ENCODE measurements around the gene HSF2.

The HSF2 gene

DNA sequence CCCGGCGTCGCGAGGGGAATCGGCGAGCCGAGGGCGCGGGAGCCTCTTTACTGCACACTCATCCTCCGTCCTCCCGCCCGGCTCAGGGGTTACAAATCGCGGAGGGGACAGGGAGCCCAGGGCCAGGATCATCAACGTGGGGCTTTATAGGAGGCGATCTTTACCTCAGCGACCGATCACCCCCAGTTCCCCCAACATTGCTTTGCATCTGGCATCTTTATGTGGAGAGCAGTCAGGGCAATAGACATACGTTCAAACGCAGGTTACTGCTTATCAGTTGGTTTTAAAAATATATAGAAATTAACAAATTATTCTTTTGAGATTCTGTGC, 634 bp downstream of the HSF2 start:
- DNase-seq (ENCODE audit: low read depth in 2 of 2), result no peak

GRCh38 chr6:122400462-122401089, 1.1 kb downstream of the HSF2 start:
- DNase-seq (ENCODE audit: low read depth in 2 of 2), result no peak

DNA sequence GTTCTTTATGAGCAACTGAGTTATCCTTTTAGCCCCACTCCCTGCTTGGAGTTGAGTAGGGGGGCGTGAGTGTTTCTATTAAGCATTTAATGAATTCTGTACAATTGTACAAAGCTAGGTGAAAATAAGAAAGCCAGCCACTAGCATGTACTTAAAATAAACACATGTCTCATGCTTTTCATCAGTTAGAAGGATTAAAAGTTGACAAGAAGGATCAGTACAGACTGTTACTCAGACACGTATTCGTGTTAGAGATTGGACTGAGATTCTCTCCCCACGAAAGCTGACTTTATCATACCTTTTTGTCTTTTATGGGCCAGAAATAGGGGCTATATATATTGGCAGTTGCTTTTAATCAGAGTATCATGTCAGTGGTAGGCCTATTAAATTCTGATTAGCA, 1.7 kb downstream of the HSF2 start:
- no peak for DNase-seq (ENCODE audit: low read depth in 2 of 2)

GRCh38 chr6:122404444-122404843, 5.0 kb downstream of the HSF2 start:
- no peak for DNase-seq (ENCODE audit: low read depth in 2 of 2)

DNA sequence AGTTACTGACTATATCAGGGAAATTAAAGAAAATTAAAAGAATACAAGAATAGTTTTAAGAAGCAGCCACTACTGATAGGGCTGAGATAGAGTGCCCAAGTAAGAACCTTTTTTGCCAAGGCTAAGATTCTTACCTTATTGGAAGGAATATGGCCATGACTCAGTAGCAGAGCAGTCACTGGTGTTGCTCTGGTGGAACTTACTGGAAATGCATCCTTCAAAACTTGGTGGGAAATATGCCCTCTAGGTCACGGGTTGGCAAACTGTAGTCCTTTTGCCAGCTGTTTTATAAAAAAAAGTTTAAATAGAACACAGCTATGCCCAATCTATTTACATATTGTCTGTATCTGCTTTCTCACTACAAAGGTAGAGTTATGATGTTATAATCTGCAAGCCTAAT, 6.0 kb downstream of the HSF2 start:
- DNase-seq (ENCODE audit: low read depth in 2 of 2), result no peak

DNA sequence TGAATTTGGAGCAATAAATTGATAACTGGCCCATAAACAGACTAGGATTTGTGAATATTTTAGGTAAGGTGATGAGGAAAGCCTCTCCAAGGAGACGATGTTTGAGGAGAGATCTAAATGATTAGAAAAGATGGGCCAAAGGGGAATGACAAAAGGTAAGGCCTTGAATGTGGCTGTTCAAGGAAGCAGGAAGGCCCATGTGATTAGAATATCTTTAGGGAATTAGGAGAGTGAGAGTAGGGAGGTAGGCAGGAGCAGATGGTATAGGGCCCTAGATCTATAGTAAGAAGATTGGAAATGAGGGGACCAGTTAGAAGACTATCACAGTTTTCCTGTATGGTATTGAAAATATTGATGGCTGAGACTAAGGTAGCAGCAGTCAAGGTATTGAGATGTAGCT, 6.7 kb downstream of the HSF2 start:
- DNase-seq (ENCODE audit: low read depth in 2 of 2), result no peak

GRCh38 chr6:122407712-122408111, 8.3 kb downstream of the HSF2 start:
- DNase-seq (ENCODE audit: low read depth in 2 of 2), result no peak

DNA sequence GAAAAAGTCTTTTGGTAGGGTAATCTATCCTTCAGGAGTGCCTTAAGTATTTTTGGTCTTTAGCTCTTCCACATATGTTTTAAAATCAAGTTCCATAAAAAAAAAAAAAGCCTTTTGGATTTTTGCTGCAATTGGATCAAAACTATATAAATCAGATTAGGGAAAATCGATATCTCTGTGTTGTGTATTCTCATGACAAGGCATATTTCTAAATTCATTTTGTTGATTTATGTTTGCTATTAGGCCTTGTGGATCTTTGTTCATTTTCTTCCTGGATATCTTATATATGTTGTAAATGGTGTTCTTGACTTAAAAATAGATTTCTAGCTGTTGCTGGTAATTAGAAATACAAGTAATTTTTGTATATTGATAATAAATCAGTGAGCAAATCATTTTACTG, 8.8 kb downstream of the HSF2 start:
- no peak for DNase-seq (ENCODE audit: low read depth in 2 of 2)

DNA sequence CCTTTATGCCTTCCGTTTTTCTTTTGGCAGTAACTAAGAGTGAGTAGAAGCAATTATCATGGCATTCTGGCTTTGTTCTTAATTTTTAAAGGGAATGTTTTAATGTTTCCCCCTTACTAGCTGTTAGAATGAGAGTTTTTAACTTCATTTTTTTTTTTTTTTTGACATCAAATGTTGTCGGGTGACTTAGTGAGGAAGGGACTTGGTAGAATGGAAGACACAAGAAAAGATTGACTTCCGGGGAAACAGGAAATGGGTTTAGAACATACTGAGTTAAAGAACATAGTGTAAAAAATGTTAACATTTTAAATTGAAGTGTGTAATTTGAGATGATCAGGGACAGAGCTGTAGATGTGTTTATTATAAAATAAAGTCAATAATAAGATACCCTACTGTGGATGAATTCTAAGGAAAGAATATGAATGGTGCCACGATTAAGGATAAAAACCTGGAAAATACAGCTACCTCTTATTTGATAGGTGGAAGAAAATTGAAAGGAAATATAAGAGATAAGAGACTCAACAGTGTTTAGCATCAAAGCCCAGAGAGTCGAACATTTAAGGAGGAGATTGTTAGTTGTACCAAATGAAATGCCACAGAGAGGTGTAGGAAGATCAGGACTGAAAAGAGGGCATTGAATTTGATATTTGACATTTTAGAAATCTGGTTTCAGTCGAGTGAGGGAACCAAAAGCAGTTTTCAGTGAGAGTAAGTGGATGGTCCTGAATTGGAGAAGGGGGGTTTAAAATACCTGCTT, 9.4 kb downstream of the HSF2 start:
- DNase-seq (ENCODE audit: low read depth in 2 of 2), result no peak

DNA sequence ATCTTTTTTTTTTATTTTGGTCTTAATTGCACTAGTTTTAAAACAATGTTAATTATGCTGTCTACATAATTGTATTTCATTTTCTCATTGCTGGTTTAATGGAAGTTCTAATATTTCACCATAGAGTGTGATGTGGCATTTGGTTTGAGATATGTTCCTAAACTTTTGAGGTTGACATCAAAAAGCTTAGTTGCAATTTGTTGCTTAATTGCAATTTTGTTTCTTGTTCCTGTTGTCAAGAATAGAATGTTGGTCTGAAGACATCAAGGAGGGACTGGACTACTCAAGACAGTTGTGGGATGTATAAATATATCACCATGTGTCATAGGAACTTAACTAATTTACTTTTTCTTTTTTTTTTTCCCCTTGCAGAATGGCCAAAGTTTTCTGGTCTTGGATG, 12.5 kb downstream of the HSF2 start:
- no peak for DNase-seq (ENCODE audit: low read depth in 2 of 2)

GRCh38 chr6:122416825-122417224, 17.4 kb downstream of the HSF2 start:
- DNase-seq (ENCODE audit: low read depth in 2 of 2), result no peak

- no peak for DNase-seq (ENCODE audit: low read depth in 2 of 2)
Observed at GRCh38 chr6:122422003-122422402, 22.6 kb downstream of the HSF2 start.

DNA sequence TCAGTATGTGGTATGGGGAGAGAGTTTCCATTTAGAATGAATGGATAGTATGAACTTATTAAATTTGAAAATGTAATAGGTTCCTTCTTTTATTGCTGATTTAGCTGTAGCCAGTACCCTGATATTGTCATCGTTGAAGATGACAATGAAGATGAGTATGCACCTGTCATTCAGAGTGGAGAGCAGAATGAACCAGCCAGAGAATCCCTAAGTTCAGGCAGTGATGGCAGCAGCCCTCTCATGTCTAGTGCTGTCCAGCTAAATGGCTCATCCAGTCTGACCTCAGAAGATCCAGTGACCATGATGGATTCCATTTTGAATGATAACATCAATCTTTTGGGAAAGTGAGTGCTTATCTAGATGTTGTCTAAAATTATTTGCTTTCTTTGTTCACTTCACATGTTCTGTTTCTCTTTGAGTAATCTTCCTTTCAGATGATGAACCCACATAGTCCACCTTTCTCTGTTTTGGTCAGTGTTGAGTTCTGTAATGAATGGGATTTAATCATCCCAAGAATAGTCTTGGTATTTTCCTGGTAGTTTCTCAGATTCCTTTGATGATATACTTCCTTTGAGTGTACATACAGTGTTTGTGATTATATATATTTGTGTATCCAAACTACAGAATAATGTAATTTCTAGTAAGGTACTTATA, 23.3 kb downstream of the HSF2 start:
- no peak for DNase-seq (ENCODE audit: low read depth in 2 of 2)

- DNase-seq (ENCODE audit: low read depth in 2 of 2), result no peak
Observed at GRCh38 chr6:122423734-122424133, 24.3 kb downstream of the HSF2 start.

- no peak for DNase-seq (ENCODE audit: low read depth in 2 of 2)
Observed at GRCh38 chr6:122426597-122426996, 27.1 kb downstream of the HSF2 start.

DNA sequence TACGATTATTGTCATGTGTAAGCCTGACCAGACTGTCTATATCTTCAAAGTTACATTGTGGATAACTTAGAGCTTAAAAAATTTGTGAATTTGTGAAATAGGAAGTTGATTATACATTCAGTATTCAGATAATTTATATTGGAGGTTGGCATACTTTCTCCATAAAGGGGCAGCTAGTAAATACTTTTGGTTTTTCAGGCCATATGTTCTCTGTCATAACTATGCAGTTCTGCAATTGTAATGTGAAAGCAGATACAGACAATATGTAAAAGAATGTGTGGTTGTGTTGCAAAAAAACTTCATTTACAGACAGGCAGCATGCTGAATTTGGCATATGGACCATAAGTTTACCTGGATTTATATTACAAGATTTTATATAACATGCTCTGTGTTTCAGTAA, 29.3 kb downstream of the HSF2 start:
- DNase-seq (ENCODE audit: low read depth in 2 of 2), result no peak

- no peak for DNase-seq (ENCODE audit: low read depth in 2 of 2)
Observed at GRCh38 chr6:122429323-122429722, 29.9 kb downstream of the HSF2 start.

- no peak for DNase-seq (ENCODE audit: low read depth in 2 of 2)
Observed at GRCh38 chr6:122431780-122432179, 32.3 kb downstream of the HSF2 start.

DNA sequence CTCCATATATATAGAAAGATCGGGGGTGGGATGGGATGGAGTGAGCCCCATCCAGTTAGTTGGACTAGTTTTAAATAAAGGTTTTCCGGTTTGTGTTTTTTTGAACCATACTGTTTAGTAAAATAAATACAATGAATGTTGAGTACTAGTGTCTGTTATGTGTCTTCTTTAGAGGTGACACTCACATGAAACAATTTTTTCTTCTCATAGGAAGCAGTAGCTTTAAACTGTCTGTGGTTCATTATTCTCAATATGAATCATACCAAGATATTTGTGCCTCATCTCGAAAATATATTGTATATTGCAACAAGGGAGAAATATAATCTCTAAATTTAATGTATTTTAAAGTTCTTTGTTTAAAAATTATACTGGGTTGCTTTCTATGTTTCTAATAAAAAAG, 33.4 kb downstream of the HSF2 start:
- no peak for DNase-seq (ENCODE audit: low read depth in 2 of 2)

DNA sequence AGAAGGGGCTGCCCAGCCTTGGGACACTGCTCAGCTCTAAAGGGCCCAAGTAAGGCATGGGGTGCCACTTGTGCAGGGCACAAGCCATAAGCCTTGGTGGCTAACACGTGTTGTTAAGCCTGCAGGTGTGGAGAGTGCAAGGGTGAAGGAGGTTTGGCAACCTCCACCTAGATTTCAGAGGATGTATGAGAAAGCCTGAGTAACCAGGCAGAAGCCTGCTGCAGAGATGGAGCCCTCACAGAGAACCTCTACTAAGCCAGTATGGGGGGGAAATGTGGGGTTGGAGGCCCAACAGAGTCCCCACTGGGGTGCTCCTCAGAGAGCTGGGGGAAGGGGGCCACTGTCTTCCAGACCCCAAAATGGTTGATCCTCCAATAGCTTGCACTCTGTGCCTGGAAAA, 39.5 kb downstream of the HSF2 start:
- DNase-seq (ENCODE audit: low read depth in 2 of 2), result no peak

DNA sequence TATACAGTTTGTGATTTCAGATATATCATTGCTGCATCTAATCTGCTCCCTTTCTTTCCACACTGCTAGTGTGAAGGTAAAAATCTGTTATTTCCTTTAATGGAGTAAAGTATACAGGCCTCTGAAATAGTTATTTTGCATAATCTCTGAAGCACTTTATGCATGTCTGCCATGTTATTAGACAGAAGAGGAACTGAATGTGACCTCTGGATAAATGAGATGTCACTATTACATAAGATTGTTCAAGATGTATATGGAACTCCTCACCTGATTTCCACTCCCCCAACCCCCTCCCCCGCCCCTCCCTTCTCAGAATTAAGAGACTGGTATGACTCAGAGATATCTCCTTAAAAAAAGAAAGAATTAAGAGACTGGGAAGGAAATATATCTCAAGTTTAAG, 45.8 kb downstream of the HSF2 start:
- DNase-seq (ENCODE audit: low read depth in 2 of 2), result no peak

DNA sequence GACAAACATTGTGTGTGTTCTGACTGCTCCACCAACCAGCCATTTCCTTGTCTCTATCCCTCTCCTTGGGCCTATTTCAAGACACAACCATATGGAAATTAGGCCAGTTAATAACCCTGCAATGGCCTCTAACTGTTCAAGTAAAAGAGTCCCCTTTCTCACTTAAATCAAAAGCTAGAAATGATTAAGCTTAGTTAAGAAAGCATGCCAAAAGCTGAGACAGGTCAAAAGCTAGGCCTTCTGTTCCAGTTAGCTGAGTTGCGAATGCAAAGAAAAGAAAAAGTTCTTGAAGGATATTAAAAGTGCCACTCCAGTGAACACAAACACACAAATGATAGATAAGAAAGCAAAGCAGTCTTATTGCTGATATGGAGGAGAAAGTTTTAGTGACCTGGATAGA, 49.6 kb downstream of the HSF2 start:
- DNase-seq (ENCODE audit: low read depth in 2 of 2), result no peak

DNA sequence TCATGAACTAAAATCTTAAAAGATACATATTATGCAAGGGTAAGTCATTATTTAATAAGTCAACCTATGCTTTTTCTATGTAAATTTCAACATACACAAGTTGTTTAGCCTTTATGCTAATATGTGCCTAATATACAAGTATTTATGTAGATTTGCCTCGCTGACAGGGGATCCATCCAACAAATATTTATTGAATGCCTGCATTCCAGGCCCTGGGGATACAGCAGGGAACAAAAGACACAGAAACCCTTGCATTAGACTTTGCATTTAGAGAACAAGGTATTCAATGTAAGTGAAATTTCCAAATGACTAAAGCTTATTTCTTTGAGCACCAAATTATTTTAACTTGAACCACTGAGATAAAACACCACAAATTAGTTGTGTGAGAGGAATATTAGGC, 53.1 kb downstream of the HSF2 start:
- DNase-seq (ENCODE audit: low read depth in 2 of 2), result no peak
